K562 (cell line): ENCODE measurements around the gene FAM174C. TPM values are rescaled to one million over a fixed set of nuclear protein-coding genes. Genes with fewer than 3 reads are reported as not detected.

Source experiments
- ATF6 ChIP-seq: sonication (generic); formaldehyde crosslinking; IDR thresholded peaks from 2 replicates; pipeline ENCODE4 v1.4.0; 2020; ENCODE audit warnings: mild to moderate bottlenecking, missing genetic modification reagents
- ATF7 ChIP-seq: fragments of 450-650 bp; IDR thresholded peaks from 2 replicates; pipeline ENCODE4 v1.7.1; 2014; ENCODE audit warnings: mild to moderate bottlenecking, moderate library complexity
- EGR1 ChIP-seq: fragments of 450-650 bp; conservative IDR thresholded peaks from 2 replicates; pipeline ENCODE4 v1.6.1; 2017; ENCODE audit warnings: mild to moderate bottlenecking
- FOS ChIP-seq: IDR thresholded peaks from 3 replicates; pipeline ENCODE4 v1.6.1; 2011; ENCODE audit not compliant: insufficient read length; ENCODE audit errors: extremely low read depth
- HEY1 ChIP-seq: fragments of 250-450 bp; sonication (Bioruptor Pico); IDR thresholded peaks from 2 replicates; pipeline ENCODE4 v1.5.0; 2020; ENCODE audit warnings: mild to moderate bottlenecking, moderate library complexity, borderline replicate concordance
- HNRNPL ChIP-seq: fragments of 200-400 bp; formaldehyde crosslinking; IDR thresholded peaks from 2 replicates; pipeline ENCODE4 v1.6.1; 2017; ENCODE audit warnings: low read depth, mild to moderate bottlenecking, low read length
- KLF13 ChIP-seq: fragments of 450-650 bp; IDR thresholded peaks from 2 replicates; pipeline ENCODE4 v1.6.1; 2016; ENCODE audit warnings: missing genetic modification characterization, low read depth, mild to moderate bottlenecking, missing compliant biosample characterization, moderate library complexity, borderline replicate concordance
- MAX ChIP-seq: sonication (generic); formaldehyde crosslinking; IDR thresholded peaks from 2 replicates; pipeline ENCODE4 v1.9.0; 2022; ENCODE audit warnings: mild to moderate bottlenecking, missing genetic modification reagents
- MBD1 ChIP-seq: fragments of 250-450 bp; sonication (Bioruptor Pico); IDR thresholded peaks from 2 replicates; pipeline ENCODE4 v1.8.0; 2022; ENCODE audit warnings: inconsistent platforms
- MNT ChIP-seq, 2 experiments: fragments of 450-650 bp; conservative IDR thresholded peaks; 2 replicates each; pipeline ENCODE4 v1.6.1; 2017; ENCODE audit warnings: mild to moderate bottlenecking in 2 of 2, moderate library complexity in 2 of 2
- PREB ChIP-seq: sonication (generic); formaldehyde crosslinking; IDR thresholded peaks from 2 replicates; pipeline ENCODE4 v1.8.1; 2023; ENCODE audit warnings: mild to moderate bottlenecking, missing genetic modification reagents
- PRPF4 ChIP-seq: fragments of 200-400 bp; formaldehyde crosslinking; IDR thresholded peaks from one replicate; pipeline ENCODE4 v1.6.1; 2017; ENCODE audit warnings: low read length, low read depth, mild to moderate bottlenecking; ENCODE audit not compliant: insufficient read depth, poor library complexity, severe bottlenecking
- SIN3A ChIP-seq, 2 experiments: fragments of 150-350 bp in 1 of 2; IDR thresholded peaks; 2 replicates each; pipeline ENCODE4 v1.6.1; 2011 to 2016; ENCODE audit warnings: borderline replicate concordance in 2 of 2, low read depth in 2 of 2, low read length in 2 of 2, mild to moderate bottlenecking in 2 of 2, moderate library complexity in 2 of 2; ENCODE audit not compliant: control insufficient read depth in 1 of 2
- SMARCA5 ChIP-seq: fragments of 450-650 bp; IDR thresholded peaks from 2 replicates; pipeline ENCODE4 v1.6.1; 2016
- SP2 ChIP-seq: IDR thresholded peaks from 2 replicates; pipeline ENCODE4 v1.6.1; 2011; ENCODE audit warnings: mild to moderate bottlenecking, low read depth, low read length, moderate library complexity; ENCODE audit not compliant: poor library complexity, severe bottlenecking; ENCODE audit errors: extremely low read depth
- TAF7 ChIP-seq: fragments of 450-650 bp; IDR thresholded peaks from 2 replicates; pipeline ENCODE4 v1.6.1; 2016; ENCODE audit warnings: missing genetic modification characterization, missing compliant biosample characterization
- ZC3H11A ChIP-seq: IDR thresholded peaks from 2 replicates; pipeline ENCODE4 v1.6.1; 2012; ENCODE audit warnings: low read depth, low read length, improper control_type of control experiment
- ZNF133 ChIP-seq: fragments of 250-450 bp; sonication (Bioruptor Pico); IDR thresholded peaks from 2 replicates; pipeline ENCODE4 v1.4.0; 2020; ENCODE audit warnings: mild to moderate bottlenecking
- ZNF282 ChIP-seq: sonication (generic); formaldehyde crosslinking; IDR thresholded peaks from 2 replicates; pipeline ENCODE4 v1.8.1; 2023; ENCODE audit warnings: missing genetic modification reagents
- ZNF668 ChIP-seq: fragments of 250-450 bp; sonication (Bioruptor Pico); IDR thresholded peaks from 2 replicates; pipeline ENCODE4 v1.8.0; 2022; ENCODE audit warnings: mild to moderate bottlenecking, inconsistent platforms
- ZNF699 ChIP-seq: fragments of 250-450 bp; sonication (Bioruptor Pico); IDR thresholded peaks from 2 replicates; pipeline ENCODE4 v1.8.0; 2021; ENCODE audit warnings: mild to moderate bottlenecking, moderate library complexity; ENCODE audit not compliant: insufficient replicate concordance
- polyA plus RNA-seq, 8 experiments: library from polyadenylated mRNA; depleted of rRNA in 4 of 8; stranded (reverse) in 5 of 8; unstranded in 3 of 8; fragments of >200 nt; fragmentation: Nextera tagmentation in 2 of 8; fragmentation: Illumina TruSeq in 1 of 8; extraction: Ambion mirVana in 2 of 8; extraction: Trizol in 1 of 8; gene quantifications; 2 replicates each; pipeline versions ENCODE4 v1.2.1 to v1.2.3, GENCODE V29; 2011 to 2014; ENCODE audit warnings: inconsistent platforms in 1 of 8, missing spikeins in 1 of 8
- total RNA-seq, 7 experiments: library from RNA; depleted of rRNA in 6 of 7; stranded (reverse); fragments of >200 nt in 6 of 7; fragmentation: Illumina TruSeq in 2 of 7; extraction: Trizol in 2 of 7; gene quantifications; 2 replicates each; pipeline versions ENCODE4 v1.2.1 to v1.2.3, GENCODE V29; 2011 to 2021; ENCODE audit warnings: low replicate concordance in 1 of 7

The FAM174C gene
- total and polyA plus RNA-seq, 9 of the 15 experiments (the other 6 are each of a cell fraction or from before 2014, with no cell fraction given): 0.66 to 89.6 (median 20.3) TPM

- TF ChIP-seq PREB (CRISPR knock-in tag): 0 out of 2 replicates have a peak, but pooled peaks have one; percentile 59
- peak; percentile 40 to 83; a peak in 2 of 4 replicates for TF ChIP-seq SIN3A (IDR thresholded peaks at IDR 0.05; ENCODE audit: borderline replicate concordance in 2 of 2, control insufficient read depth in 1 of 2, low read depth in 2 of 2, low read length in 2 of 2)
- peak; percentile 52 to 73; a peak in 3 of 4 replicates for TF ChIP-seq MNT (conservative IDR thresholded peaks at IDR 0.05)
- TF ChIP-seq ZNF133 (CRISPR knock-in tag): no peak
- TF ChIP-seq ZNF699 (CRISPR knock-in tag): no peak
- TF ChIP-seq SMARCA5: no peak
- TF ChIP-seq TAF7 (tag): no peak
- no peak for TF ChIP-seq ZC3H11A
- TF ChIP-seq HEY1 (CRISPR knock-in tag): no peak
- TF ChIP-seq MAX (CRISPR knock-in tag): peak; percentile 85
- peak; percentile 62 for TF ChIP-seq HNRNPL
- peak; percentile 36 for TF ChIP-seq EGR1
- TF ChIP-seq ATF6 (CRISPR knock-in tag): no peak
- peak; percentile 47 for TF ChIP-seq FOS
- no peak for TF ChIP-seq ZNF668 (CRISPR knock-in tag)
- no peak for TF ChIP-seq ZNF282 (CRISPR knock-in tag)
- TF ChIP-seq SP2: peak; percentile 29
- TF ChIP-seq KLF13 (tag): peak; percentile 72; the same call in 1 of the 2 replicates
- TF ChIP-seq MBD1 (CRISPR knock-in tag): no peak
- peak; percentile 1 for TF ChIP-seq PRPF4
- 0 out of 2 replicates have a peak, but pooled peaks have one; percentile 32 for TF ChIP-seq ATF7
These were observed 25.9 kb upstream of the FAM174C start (continued) for GRCh38 chr19:1249298-1249989.
